IPS-NIHi7 (cell line): ENCODE results near the gene SHROOM2.

Experiments used
- DNase-seq: peaks from one replicate; pipeline ENCODE4 v3.0.0; 2012; ENCODE audit warnings: mixed read lengths; ENCODE audit errors: extremely low spot score

SHROOM2 gene

DNA sequence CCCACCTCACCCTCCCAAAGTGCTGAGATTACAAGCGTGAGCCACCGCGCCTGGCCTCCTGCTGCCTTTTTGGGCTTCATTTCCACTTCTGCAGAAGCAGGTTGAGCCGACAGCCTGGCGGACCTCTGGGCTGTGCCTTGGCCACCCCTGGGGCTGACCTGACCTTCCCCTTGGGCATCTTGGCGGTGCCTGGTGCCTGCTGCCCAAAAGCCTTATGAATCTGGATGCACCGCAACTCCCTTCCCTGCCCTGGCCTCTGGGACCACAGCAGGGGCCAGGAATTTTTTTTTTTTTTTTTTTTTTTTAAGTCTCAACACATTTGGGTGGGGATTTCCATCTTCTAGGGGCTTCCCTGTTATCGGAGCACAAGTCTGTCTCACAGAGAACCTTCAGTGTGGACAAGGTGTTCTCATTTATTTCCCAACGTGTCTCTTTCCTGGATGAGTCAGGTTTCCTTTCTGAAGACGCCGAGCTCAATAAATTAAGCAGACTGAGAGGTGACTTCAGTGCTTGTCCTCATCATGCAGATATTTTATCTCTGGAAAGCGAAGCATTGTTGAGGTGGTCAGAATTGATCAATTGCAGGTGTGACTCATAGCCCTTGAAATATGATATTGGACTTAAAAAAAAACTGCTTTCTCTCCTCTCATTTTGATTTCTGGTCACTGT, 79.7 kb downstream of the SHROOM2 start:
- DNase-seq: no peak

- DNase-seq: no peak
Observed at GRCh38 chrX:9866633-9867032, 80.4 kb downstream of the SHROOM2 start.

- DNase-seq: no peak
Observed at GRCh38 chrX:9867226-9867625, 81.0 kb downstream of the SHROOM2 start.

DNA sequence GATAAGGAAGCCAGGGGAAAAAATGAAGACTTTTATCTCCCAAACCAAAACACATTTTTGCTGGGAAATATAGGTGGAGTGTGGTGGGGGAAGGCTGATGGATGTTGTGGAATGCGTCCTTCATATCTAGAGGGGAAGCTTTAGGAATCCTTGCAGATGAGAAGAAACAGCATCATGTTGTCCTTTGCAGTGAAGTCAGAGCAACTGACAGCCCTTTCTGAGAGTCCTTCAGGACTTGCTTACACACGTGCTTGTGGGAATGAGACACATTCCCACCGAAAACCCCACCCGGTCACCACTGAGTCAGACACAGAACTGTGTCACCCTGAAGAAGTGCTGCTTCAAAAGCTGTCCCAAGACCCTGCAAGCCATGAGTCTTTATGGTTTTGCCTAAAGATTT, 81.5 kb downstream of the SHROOM2 start:
- no peak for DNase-seq

DNA sequence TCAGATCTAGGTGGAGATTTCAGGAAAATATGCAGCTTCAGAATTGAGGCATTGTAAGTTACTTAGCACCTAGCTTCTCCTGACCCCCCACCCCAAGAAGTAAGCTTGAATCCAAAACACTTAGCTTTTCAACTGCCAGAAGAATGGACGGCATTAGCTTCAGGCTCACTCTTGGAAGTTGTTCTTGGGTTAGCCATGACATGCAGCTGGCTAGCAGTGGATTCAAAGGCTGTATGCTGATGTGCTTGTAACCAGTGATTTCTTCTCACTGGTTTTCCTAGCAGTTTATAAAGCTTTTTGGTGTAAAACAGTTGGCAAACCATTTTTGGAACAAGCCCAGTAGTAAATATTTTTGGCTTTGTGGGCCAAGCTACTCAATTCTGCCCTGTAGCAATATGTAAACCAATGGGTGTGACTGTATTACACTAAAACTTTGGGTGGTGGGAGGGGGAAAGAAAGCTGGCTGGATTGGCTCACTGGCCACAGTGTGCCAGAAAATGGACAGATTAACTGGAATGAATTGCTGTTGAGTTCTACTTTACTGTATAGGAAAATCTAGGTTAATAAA, 85.6 kb downstream of the SHROOM2 start:
- no peak for DNase-seq

DNA sequence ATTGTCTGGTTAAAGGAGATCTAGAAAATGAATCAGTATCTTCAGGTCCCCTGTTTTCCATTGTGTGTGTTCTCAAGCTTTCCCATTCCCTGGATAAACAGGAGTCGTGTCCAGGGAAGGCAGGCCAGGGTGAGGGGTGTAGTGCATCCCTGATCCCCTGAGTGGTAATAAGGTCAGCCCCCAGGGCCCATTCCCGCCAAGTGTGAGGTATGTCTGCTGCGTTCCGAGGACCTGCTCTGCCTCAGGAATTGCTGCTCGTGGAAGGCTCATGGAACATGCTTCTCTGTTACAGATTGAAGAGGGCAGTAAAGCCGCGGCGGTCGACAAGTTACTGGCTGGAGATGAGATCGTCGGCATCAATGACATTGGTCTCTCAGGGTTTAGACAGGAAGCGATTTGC, 87.1 kb downstream of the SHROOM2 start:
- no peak for DNase-seq

DNA sequence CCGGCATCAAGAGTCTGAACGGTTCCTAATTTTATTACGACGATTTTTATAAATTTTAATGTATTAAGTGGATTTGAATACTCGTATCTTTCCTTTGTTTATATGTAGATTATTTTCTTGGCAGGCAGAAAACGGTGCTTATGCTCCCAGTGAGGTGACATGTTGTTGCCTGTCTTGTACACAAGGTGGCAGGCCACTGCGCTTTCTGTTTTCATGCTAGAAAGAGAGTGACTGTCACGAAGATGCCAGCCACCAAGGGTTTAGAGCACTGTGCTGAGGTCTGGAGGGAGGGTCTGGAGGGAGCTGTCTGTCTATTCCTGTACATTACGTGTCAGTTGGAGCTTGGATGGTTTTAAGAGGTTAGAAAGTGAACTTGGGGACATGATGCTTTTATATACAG, 87.7 kb downstream of the SHROOM2 start:
- peak; percentile 42 for DNase-seq

DNA sequence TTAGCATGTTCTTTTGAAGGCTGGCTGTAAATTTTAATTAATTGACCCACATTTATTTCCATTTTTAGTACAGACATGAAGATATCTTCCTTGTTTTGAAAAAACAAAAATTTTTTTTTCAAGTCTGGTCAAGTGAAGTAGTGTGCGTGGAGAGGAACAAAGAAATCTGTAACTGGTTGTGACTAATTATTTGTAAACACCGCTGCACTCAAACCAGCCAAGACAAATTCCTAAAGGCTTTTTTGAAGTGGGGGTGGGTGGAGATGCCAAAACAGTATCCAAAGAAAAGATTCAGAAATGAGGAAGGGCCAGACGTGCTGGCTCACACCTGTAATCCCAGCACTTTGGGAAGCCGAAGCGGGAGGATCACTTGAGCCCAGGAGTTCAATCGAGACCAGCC, 88.3 kb downstream of the SHROOM2 start:
- no peak for DNase-seq

DNA sequence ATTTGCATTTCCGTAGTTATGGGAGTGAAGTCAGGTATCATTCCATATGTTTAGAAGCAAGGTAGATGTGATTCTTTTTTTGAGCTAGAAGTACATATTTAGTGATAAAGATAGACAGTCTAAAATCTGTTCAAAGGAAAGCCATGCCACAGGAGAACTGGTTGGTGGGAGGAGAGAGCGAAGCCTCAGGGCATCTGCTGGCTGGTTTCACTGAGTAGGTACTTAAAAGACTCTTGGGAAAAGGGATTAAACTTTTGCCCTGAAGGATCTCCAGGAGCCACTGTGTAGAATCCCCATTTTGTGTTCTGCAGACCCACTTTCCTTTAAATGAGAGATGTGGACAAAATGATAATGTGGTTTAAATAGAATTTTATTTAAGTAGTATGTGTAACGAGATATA, 89.6 kb downstream of the SHROOM2 start:
- no peak for DNase-seq

DNA sequence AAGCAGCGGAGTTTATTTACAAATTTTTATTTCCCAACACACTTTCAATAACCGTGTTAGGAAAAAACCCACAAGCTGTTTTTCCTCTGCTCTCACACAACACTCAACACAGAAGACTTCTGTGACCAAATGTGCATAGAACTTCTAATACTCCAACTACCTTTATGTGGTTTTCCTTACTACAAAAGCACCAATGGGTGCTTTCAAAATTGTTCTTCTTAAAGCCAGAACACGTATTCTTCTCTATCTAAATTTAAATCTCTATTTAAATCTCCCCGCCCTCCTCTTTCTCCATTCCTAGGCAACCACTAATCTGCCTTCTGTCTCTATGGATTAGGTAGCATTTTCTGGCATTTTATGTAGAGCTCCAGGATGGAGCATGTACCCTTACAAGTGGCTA, 90.0 kb downstream of the SHROOM2 start:
- DNase-seq: no peak

DNA sequence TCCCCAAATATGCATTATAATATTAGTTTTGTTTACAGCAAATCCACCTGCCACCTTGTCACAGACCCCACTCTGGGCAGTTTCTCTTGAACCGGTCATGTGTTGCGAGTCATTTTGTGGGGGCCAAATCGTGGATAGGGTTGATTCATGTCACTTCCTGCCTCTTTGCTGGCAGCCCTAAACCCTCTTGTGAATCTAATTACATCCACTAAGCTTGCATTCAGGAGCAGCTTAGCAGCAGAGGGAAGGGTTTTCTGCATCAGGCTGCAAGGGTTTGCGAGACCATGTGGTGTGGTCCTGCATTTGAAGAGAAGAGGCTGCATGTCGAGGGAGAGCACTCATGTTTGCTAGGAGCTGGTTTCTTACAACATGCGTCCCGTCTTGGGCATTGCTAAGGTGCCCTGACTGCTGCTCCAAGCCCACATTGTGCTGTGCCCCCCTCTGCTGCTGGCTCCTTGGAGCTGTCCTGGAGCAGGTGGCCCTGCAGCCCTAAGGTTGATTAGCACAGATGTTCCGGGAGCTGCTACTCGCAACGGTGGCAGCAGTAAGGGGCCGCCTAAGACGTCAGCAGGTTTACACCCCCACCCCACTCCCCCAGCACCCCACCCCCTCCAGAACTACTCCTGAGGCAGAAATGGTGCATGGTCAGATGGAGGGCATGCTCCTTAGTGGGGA, 92.1 kb downstream of the SHROOM2 start:
- no peak for DNase-seq

GRCh38 chrX:9880237-9880636, 94.0 kb downstream of the SHROOM2 start:
- no peak for DNase-seq

DNA sequence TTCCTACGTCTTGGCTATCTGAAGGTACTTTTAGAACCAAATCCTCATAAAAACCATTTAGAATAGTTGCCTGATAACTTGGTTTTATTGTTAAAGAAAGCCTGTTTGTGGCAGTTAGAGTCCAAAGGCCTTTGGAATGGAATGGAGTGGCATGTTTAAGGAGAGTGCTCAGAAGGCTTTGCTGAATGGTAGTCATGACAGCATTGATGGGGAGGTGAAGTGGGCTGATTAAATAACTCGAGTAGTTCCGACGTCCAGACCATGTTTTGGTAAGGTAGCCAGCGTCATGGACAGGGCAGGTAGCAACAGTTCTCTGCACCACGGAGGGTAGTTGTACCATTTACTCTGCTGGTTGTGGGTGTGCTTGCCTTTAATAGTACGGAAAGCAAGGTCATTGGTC, 94.6 kb downstream of the SHROOM2 start:
- DNase-seq: no peak

GRCh38 chrX:9882669-9883446, 96.6 kb downstream of the SHROOM2 start:
- no peak for DNase-seq

DNA sequence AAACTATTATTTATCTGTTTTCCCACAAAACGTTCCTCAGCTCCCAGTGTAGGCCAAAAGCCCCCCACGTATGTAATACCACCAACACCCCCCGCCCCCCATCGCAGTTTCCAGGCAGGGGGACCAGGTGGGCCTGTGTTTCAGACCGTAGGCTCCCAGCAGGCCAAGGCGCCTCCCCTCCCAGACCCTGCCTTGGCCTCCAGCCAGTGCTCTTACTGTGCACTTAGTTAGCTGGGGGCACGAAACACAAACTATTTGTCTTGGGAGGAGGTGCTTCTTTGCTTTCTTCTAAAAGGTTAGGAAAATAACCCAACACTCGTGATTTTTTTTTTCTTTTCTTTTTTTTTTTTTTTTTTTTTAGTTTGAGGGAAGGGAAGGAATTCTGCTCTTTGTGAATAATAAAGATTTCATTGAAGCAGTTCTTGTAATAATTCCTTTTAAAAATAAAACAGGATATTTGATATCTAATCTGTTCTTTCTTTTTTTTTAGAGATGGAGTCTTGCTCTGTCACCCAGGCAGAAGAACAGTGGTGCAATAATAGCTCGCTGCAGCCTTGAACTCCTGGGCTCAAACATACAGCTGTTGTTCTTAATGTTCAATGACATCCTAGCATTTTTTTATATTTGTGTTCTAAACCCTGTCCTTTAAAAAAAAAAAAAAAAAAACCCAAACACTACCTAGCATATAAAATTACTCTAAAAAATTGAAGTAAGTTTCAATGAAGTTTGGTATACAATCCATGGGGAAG, 98.0 kb downstream of the SHROOM2 start:
- no peak for DNase-seq

DNA sequence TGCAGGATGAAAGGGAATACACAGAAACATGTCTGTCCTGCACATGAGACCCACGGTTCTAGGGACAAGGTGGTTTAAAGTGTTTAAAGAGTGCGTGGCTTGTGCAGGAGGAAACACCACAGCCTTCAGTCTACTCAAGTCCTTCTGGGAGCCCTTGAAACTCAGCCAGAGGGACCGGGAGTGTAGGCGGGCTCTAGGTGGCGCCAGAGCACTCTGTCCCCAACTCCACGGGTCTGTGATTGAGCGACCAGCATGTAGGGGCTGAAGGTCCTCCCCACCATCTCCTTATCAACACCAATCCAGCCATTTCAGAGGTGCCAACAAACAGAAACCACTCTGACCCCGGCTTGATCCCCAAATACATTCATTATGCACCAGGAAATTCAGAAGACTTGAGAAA, 98.9 kb downstream of the SHROOM2 start:
- peak; percentile 67 for DNase-seq

GRCh38 chrX:9887659-9888297, 101.5 kb downstream of the SHROOM2 start:
- no peak for DNase-seq

DNA sequence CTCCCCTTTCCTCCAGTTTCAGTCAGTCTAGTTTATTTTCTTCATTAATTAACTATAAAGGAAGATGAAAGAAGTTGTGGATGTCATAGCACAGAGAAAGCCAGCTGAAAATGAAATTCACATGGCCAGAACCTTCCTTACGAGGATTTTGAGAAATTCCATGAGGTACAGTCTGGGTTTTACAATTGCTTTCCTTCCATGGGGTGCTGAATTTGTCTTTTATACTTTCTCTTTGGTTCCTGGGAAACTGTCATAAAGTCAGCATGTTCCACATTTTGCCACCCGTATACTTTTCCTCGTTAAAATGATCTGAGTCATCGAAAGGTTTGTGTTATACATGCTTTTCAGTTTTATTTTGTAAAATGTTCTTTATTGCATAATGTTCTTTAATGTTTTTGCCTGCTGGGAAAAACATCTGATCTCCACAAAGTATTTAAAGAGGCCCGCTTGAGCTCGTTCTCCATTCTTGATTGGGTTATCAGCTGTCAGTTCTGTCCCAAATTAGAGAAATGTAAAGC, 102.8 kb downstream of the SHROOM2 start:
- no peak for DNase-seq

DNA sequence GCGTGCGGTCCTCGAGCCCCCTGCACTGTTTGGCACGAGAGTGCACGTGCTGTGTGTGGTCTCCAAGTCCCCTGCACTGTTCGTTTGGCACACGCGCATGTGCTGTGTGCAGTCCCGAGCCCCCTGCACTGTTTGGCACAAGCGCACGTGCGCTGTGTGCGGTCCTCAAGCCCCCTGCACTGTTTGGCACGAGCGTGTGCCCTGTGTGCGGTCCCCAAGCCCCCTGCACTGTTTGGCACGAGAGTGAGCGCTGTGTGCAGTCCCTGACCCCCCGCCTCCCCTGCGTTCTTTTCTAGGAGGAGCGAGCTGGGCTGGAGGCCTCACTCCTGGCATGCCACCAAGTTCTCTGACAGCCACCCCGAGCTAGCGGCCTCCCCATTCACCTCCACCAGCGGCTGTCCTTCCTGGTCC, 104.5 kb downstream of the SHROOM2 start:
- DNase-seq: no peak

GRCh38 chrX:9895225-9895912, 109.1 kb downstream of the SHROOM2 start:
- no peak for DNase-seq

- DNase-seq: no peak
Observed at GRCh38 chrX:9897761-9898161, 111.5 kb downstream of the SHROOM2 start.
